Endothelial cell of umbilical vein (primary cell): ENCODE measurements around the gene ADCY7. TPM values are rescaled to one million over a fixed set of nuclear protein-coding genes. Genes with fewer than 3 reads are reported as not detected.

Experiments used
- BruUV-seq: library from RNA; stranded (reverse); fragments of 400-500 nt; replicated peaks from 2 replicates; lab custom pipeline; 2021; lab: Mats Ljungman, UMichigan
- CTCF ChIA-PET: fragments of 300-600, 350-600 bp; sonication (Branson Sonifier 250); formaldehyde crosslinking; loops from one replicate; lab custom pipeline; 2021; ENCODE audit warnings: antibody characterized with exemption, inconsistent platforms; lab: Charles Lee
- POLR2A ChIA-PET: fragments of 300-600, 350-600 bp; sonication (Branson Sonifier 250); formaldehyde crosslinking; loops from one replicate; lab custom pipeline; 2021; ENCODE audit warnings: antibody characterized with exemption, inconsistent platforms; lab: Charles Lee
- DNase-seq: peaks from one replicate; pipeline ENCODE4 v3.0.0-alpha.2; 2011; ENCODE audit warnings: low read depth, low spot score
- FAIRE-seq: peaks from 2 replicates; lab custom pipeline; 2011; peaks lifted over from hg19 to GRCh38; lab: Jason Lieb, UNC
- H2AFZ ChIP-seq: 2 replicates; pipeline ENCODE4 v1.6.0; 2012; ENCODE audit warnings: low read depth, low read length, control low read depth, inconsistent platforms
- H3K27ac ChIP-seq: 2 replicates; pipeline ENCODE4 v1.5.1; 2011; ENCODE audit warnings: low read depth, mild to moderate bottlenecking, control low read depth, low read length, moderate library complexity; ENCODE audit not compliant: insufficient read depth
- H3K27me3 ChIP-seq, 2 experiments: 2 replicates each; pipeline versions ENCODE4 v1.6.0 to v1.6.1; 2011; ENCODE audit warnings: low read length in 2 of 2, mixed read lengths in 1 of 2; ENCODE audit not compliant: control insufficient read depth in 2 of 2, insufficient read depth in 2 of 2
- H3K36me3 ChIP-seq, 2 experiments: 2 replicates in 1 of 2; 3 replicates in 1 of 2; pipeline ENCODE4 v1.5.1; 2011; ENCODE audit warnings: low read length in 2 of 2, mild to moderate bottlenecking in 1 of 2, moderate library complexity in 1 of 2; ENCODE audit not compliant: control insufficient read depth in 2 of 2, insufficient read depth in 2 of 2; ENCODE audit errors: extremely low read depth in 1 of 2
- H3K4me1 ChIP-seq: 3 replicates; pipeline ENCODE4 v1.5.1; 2011; ENCODE audit warnings: mild to moderate bottlenecking, low read length; ENCODE audit not compliant: control insufficient read depth, insufficient read depth; ENCODE audit errors: extremely low read depth
- H3K4me2 ChIP-seq: 2 replicates; pipeline ENCODE4 v1.6.1; 2011; ENCODE audit warnings: low read length, control low read depth, mixed read lengths; ENCODE audit not compliant: insufficient read depth
- H3K4me3 ChIP-seq, 3 experiments: fragments of 200-600 bp in 1 of 3; sonication (generic), shearing (Covaris generic) in 1 of 3; replicated peaks in 1 of 3; 2 replicates each; pipeline ENCODE4 v1.5.1; 2011 to 2016; ENCODE audit warnings: control low read depth in 3 of 3, low read length in 3 of 3, mild to moderate bottlenecking in 2 of 3, inconsistent platforms in 1 of 3, low read depth in 1 of 3, moderate library complexity in 1 of 3; ENCODE audit not compliant: insufficient read depth in 1 of 3
- H3K79me2 ChIP-seq: 2 replicates; pipeline ENCODE4 v1.6.0; 2012; ENCODE audit warnings: low read length, inconsistent platforms; ENCODE audit not compliant: control insufficient read depth, insufficient read depth
- H3K9ac ChIP-seq: replicated peaks from 2 replicates; pipeline ENCODE3; 2011; ENCODE audit warnings: low read length, control low read depth; ENCODE audit not compliant: insufficient read depth; ENCODE audit errors: extremely low read depth
- H3K9me1 ChIP-seq: replicated peaks from 3 replicates; pipeline ENCODE4 v1.6.0; 2011; ENCODE audit warnings: mild to moderate bottlenecking, low read length; ENCODE audit not compliant: control insufficient read depth, insufficient read depth; ENCODE audit errors: extremely low read depth
- H3K9me3 ChIP-seq: replicated peaks from 2 replicates; pipeline ENCODE4 v1.5.1; 2012; ENCODE audit warnings: low read length, inconsistent platforms; ENCODE audit not compliant: control insufficient read depth, insufficient read depth
- H4K20me1 ChIP-seq: replicated peaks from 2 replicates; pipeline ENCODE3; 2011; ENCODE audit warnings: mild to moderate bottlenecking, low read length; ENCODE audit not compliant: control insufficient read depth, insufficient read depth; ENCODE audit errors: extremely low read depth
- FOS ChIP-seq: IDR thresholded peaks from 2 replicates; pipeline ENCODE4 v1.6.1; 2011; ENCODE audit warnings: mild to moderate bottlenecking, low read length, moderate library complexity, borderline replicate concordance; ENCODE audit not compliant: insufficient read depth
- GATA2 ChIP-seq: IDR thresholded peaks from 2 replicates; pipeline ENCODE4 v1.7.0; 2011; ENCODE audit warnings: low read depth, mild to moderate bottlenecking, moderate library complexity, mixed read lengths, low read length; ENCODE audit not compliant: insufficient read length, insufficient read depth
- MAX ChIP-seq: IDR thresholded peaks from 2 replicates; pipeline ENCODE4 v1.6.1; 2011; ENCODE audit not compliant: insufficient read depth, insufficient read length
- MYC ChIP-seq: IDR thresholded peaks from one replicate; pipeline ENCODE4 v1.6.1; 2011; ENCODE audit warnings: mild to moderate bottlenecking, low read depth, low read length
- dilution Hi-C: fragments of 300-500 bp; cut with MboI; formaldehyde crosslinking; loops from one replicate; pipeline ENCODE4 v1.15.0; 2019; ENCODE audit warnings: low sequenced_read_pairs; ENCODE audit not compliant: extremely low pct_ligation_motif_present
- intact Hi-C: fragments of 100-400 bp; cut with micrococcal nuclease; formaldehyde crosslinking; loops from one replicate; pipeline ENCODE4 v1.10.0; 2022
- polyA plus RNA-seq, 4 experiments: library from polyadenylated mRNA; depleted of rRNA in 3 of 4; stranded (reverse) in 3 of 4; unstranded in 1 of 4; fragments of >200 nt; gene quantifications; 2 replicates each; pipeline versions ENCODE4 v1.2.1 to v1.2.3, GENCODE V29; 2011 to 2012; ENCODE audit warnings: missing spikeins in 1 of 4
- total RNA-seq: library from RNA; stranded (reverse); gene quantifications from 2 replicates; pipeline ENCODE4 v1.2.3, GENCODE V29; 2021
- TF ChIP-seq, protein P1 (sequence below), 2 donors: IDR thresholded peaks; 1 replicate in 1 of 2; 2 replicates in 1 of 2; pipeline ENCODE4 v1.5.1; 2011; ENCODE audit warnings: low read length in 2 of 2, mild to moderate bottlenecking in 2 of 2, moderate library complexity in 2 of 2, control low read depth in 1 of 2, inconsistent platforms in 1 of 2, low read depth in 1 of 2; ENCODE audit not compliant: insufficient read depth in 1 of 2; ENCODE audit errors: extremely low read depth in 1 of 2

Gene ADCY7
- total and polyA plus RNA-seq, 2 donors (not counting 3 experiments of a cell fraction or from before 2014, with no cell fraction given): 3.5 to 9.3 TPM

DNA sequence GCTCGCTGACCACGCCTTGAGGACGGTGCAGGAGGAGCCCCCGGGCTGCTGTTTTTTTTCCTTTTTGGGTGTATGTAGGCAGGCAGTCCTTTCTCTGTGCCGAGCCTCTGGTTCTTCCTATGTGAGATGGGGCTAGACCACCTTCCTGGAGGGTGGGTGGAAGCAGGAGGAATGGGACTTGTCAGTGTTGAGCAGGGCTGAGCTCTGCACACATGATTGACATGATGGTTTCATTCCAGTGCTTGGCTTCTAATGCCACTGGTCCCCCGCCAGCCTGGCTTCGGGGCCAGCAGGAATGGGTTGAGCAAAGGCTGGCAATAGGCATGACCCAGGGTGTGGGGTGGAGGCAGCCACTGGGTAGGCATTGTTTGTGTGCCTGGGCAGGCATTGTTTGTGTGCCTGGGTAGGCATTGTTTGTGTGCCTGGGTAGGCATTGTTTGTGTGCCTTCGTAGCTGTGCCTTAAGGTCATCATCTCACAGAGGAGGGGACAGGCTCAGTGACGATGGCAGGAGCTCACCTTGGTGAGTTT, 14.2 kb upstream of the ADCY7 start:
- H3K27ac ChIP-seq: no peak overlapping the region

More for the DNA sequence above, 14.2 kb upstream of the ADCY7 start:
- Histone ChIP-seq H3K9me1 (no peaks in the 10 kb centered on the region), H3K4me2 (no peak overlapping the region), H3K9me3 (no peaks in the 10 kb centered on the region), H3K4me1 (no peaks in the 10 kb centered on the region), H3K79me2 (no peaks in the 10 kb centered on the region), H2AFZ (no peak overlapping the region), H3K9ac (no peak overlapping the region), H3K36me3 (no peaks in the 10 kb centered on the region), H3K4me3 (no peak overlapping the region), H4K20me1 (no peaks in the 10 kb centered on the region), H3K27me3 (no peaks in the 10 kb centered on the region)
- intact Hi-C loops: no loop called here
- ChIA-PET CTCF (no interaction called here), POLR2A (no interaction called here)
- no peak for DNase-seq
- TF ChIP-seq GATA2 (no peak), MAX (no peak), MYC (no peak), FOS (no peak)
- TF ChIP-seq, protein P1, sequence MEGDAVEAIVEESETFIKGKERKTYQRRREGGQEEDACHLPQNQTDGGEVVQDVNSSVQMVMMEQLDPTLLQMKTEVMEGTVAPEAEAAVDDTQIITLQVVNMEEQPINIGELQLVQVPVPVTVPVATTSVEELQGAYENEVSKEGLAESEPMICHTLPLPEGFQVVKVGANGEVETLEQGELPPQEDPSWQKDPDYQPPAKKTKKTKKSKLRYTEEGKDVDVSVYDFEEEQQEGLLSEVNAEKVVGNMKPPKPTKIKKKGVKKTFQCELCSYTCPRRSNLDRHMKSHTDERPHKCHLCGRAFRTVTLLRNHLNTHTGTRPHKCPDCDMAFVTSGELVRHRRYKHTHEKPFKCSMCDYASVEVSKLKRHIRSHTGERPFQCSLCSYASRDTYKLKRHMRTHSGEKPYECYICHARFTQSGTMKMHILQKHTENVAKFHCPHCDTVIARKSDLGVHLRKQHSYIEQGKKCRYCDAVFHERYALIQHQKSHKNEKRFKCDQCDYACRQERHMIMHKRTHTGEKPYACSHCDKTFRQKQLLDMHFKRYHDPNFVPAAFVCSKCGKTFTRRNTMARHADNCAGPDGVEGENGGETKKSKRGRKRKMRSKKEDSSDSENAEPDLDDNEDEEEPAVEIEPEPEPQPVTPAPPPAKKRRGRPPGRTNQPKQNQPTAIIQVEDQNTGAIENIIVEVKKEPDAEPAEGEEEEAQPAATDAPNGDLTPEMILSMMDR (IDR thresholded peaks at IDR 0.05; ENCODE audit: extremely low read depth in 1 of 2, insufficient read depth in 1 of 2, low read depth in 1 of 2, low read length in 2 of 2): no peak
- BruUV-seq: no TSS peak
- FAIRE-seq: no peak
- dilution Hi-C loops: no loop called here
